Left cardiac atrium (tissue), 4 donors: ENCODE data around the gene TTC7B. TPM values are rescaled to one million over a fixed set of nuclear protein-coding genes. Genes with fewer than 3 reads are reported as not detected.
A peak's percentile ranks its signal among the peaks of the same experiment; 100 is the strongest.

Experiments used
- ATAC-seq, 2 donors: fragments of 200-7000 bp; cut with Tn5 transposase; one replicate each; pipeline ENCODE4 v1.9.1; 2020; ENCODE audit warnings: mild to moderate bottlenecking in 2 of 2, moderate library complexity in 2 of 2
- DNase-seq: peaks from one replicate; pipeline ENCODE4 v3.0.0-alpha.2; 2020
- intact Hi-C, 2 donors: fragments of 100-400 bp; cut with DNase I; formaldehyde crosslinking; loops; one replicate each; pipeline versions ENCODE4 v1.14.1 to v1.15.1; 2022 to 2023
- total RNA-seq, 2 donors: library from RNA; stranded (reverse); fragmentation: NEBNext Ultra II Directional; extraction: Animal tissue kit (Norgen Biotek cat#: 25700); gene quantifications; one replicate each; pipeline ENCODE4 v1.2.1, GENCODE V29; 2021
- donor health status: DM: no; HTN: yes; CAD: no.
- donor health status: DM: no; HTN: yes; CAD: no; lungs with severe emphysema.
- donor health status: DM: yes; HTN: yes; CAD: no.
- donor health status: Dilated cardiomyopathy.

TTC7B gene
- total RNA-seq, 2 donors from 2014 or later = 61.9 to 76.5 TPM

- DNase-seq (no peak), ATAC-seq (peak in 1 of 2 donors; percentile 35)
- intact Hi-C loops = no loop called here
Measured at GRCh38 chr14:90568405-90568804, 247.8 kb downstream of the TTC7B start.

- ATAC-seq (no peak), DNase-seq (no peak)
- intact Hi-C loops = no loop called here
Measured at GRCh38 chr14:90567991-90568390, 248.2 kb downstream of the TTC7B start.

GRCh38 chr14:90567191-90567590 lies 249.0 kb downstream of the TTC7B start:
- intact Hi-C loops = no loop called here
- DNase-seq (no peak), ATAC-seq (no peak)

- DNase-seq (no peak), ATAC-seq (no peak)
- intact Hi-C loops = no loop called here
Measured at GRCh38 chr14:90566481-90566880, 249.7 kb downstream of the TTC7B start.

GRCh38 chr14:90564496-90564895 lies 251.7 kb downstream of the TTC7B start:
- ATAC-seq = no peak
- no peak for DNase-seq
- intact Hi-C loops = no loop called here

GRCh38 chr14:90562652-90563051 lies 253.6 kb downstream of the TTC7B start:
- DNase-seq = peak; percentile 7
- intact Hi-C loops = no loop called here
- no peak for ATAC-seq

- DNase-seq = peak; percentile 9
- intact Hi-C loops = no loop called here
- no peak for ATAC-seq
Measured at GRCh38 chr14:90561920-90562319, 254.3 kb downstream of the TTC7B start.

- intact Hi-C loops = no loop called here
- DNase-seq (peak; percentile 14), ATAC-seq (no peak)
Measured at GRCh38 chr14:90560991-90561390, 255.2 kb downstream of the TTC7B start.

GRCh38 chr14:90560558-90560957 lies 255.7 kb downstream of the TTC7B start:
- peak; percentile 7 for DNase-seq

GRCh38 chr14:90559811-90560492 lies 256.3 kb downstream of the TTC7B start:
- DNase-seq (peak; percentile 7), ATAC-seq (no peak)
- intact Hi-C loops = no loop called here

More at GRCh38 chr14:90560558-90560957, 255.7 kb downstream of the TTC7B start:
- intact Hi-C loops = no loop called here
- ATAC-seq = no peak

GRCh38 chr14:90558983-90559590 lies 257.1 kb downstream of the TTC7B start:
- ATAC-seq (no peak), DNase-seq (no peak)
- intact Hi-C loops = no loop called here

GRCh38 chr14:90558041-90558982 lies 257.9 kb downstream of the TTC7B start:
- intact Hi-C loops = no loop called here
- peak; percentile 36 for DNase-seq
- ATAC-seq = no peak

GRCh38 chr14:90557516-90557915 lies 258.7 kb downstream of the TTC7B start:
- no peak for ATAC-seq
- DNase-seq = peak; percentile 15
- intact Hi-C loops = no loop called here

GRCh38 chr14:90556666-90557450 lies 259.4 kb downstream of the TTC7B start:
- no peak for ATAC-seq
- intact Hi-C loops = no loop called here
- peak; percentile 5 for DNase-seq

GRCh38 chr14:90556012-90556477 lies 260.2 kb downstream of the TTC7B start:
- ATAC-seq (peak; percentile 48 to 54), DNase-seq (peak; percentile 52)
- intact Hi-C loops = no loop called here

GRCh38 chr14:90555126-90556011 lies 260.9 kb downstream of the TTC7B start:
- ATAC-seq (no peak), DNase-seq (no peak)
- intact Hi-C loops = no loop called here

- DNase-seq (peak; percentile 61), ATAC-seq (peak; percentile 55 to 60)
- intact Hi-C loops = no loop called here
Measured at GRCh38 chr14:90554341-90554740, 261.9 kb downstream of the TTC7B start.

- DNase-seq (no peak), ATAC-seq (no peak)
- intact Hi-C loops = no loop called here
Measured at GRCh38 chr14:90553921-90554336, 262.3 kb downstream of the TTC7B start.
